ENCODE data around the gene TRPM3.

DNA sequence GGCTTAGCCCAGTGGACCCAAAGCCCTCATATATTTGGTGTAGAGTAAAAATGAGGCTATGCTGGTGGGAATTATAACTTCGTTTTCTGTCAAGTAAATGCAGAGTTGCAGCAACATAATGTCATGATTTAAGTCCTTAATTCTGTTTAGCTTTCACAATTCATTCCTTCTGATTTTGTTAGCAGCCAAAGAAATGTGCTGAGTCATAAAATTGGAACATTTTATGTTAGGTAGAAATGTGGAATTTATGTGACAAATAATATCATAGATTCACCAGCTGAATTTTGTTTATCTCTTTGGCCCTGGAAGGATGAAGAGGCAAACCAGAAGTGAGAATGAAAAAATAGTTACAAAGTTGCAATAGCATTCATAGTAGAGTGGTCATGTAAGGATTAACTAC is 247.0 kb downstream of the TRPM3 start:
- TF ChIP-seq CBX8 (IDR thresholded peaks at IDR 0.05), result no peak
- TF ChIP-seq, protein P1, sequence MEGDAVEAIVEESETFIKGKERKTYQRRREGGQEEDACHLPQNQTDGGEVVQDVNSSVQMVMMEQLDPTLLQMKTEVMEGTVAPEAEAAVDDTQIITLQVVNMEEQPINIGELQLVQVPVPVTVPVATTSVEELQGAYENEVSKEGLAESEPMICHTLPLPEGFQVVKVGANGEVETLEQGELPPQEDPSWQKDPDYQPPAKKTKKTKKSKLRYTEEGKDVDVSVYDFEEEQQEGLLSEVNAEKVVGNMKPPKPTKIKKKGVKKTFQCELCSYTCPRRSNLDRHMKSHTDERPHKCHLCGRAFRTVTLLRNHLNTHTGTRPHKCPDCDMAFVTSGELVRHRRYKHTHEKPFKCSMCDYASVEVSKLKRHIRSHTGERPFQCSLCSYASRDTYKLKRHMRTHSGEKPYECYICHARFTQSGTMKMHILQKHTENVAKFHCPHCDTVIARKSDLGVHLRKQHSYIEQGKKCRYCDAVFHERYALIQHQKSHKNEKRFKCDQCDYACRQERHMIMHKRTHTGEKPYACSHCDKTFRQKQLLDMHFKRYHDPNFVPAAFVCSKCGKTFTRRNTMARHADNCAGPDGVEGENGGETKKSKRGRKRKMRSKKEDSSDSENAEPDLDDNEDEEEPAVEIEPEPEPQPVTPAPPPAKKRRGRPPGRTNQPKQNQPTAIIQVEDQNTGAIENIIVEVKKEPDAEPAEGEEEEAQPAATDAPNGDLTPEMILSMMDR (IDR thresholded peaks at IDR 0.05), result no peak
- no peak for TF ChIP-seq POLR2A (IDR thresholded peaks at IDR 0.05; ENCODE audit: low read length)
- no peak for TF ChIP-seq PHF8 (IDR thresholded peaks at IDR 0.05; ENCODE audit: borderline replicate concordance, low read depth)
- no peak for TF ChIP-seq JUNB (IDR thresholded peaks at IDR 0.05)
- TF ChIP-seq ESRRA (IDR thresholded peaks at IDR 0.05; ENCODE audit: borderline replicate concordance, low read length), result no peak
- TF ChIP-seq KDM1A (IDR thresholded peaks at IDR 0.05; ENCODE audit: low read depth), result no peak
- TF ChIP-seq EP300 (IDR thresholded peaks at IDR 0.05), result no peak

Data from A549 (cell line).